K562 (cell line): Measurements from ENCODE around the gene RFC2. TPM values are rescaled to one million over a fixed set of nuclear protein-coding genes. Genes with fewer than 3 reads are reported as not detected.

Experiments used
- CTBP1 ChIP-seq: fragments of 450-650 bp; IDR thresholded peaks from 2 replicates; pipeline ENCODE4 v1.6.1; 2016; ENCODE audit warnings: borderline replicate concordance
- EHMT2 ChIP-seq: fragments of 450-650 bp; IDR thresholded peaks from 2 replicates; pipeline ENCODE4 v1.6.1; 2018; ENCODE audit warnings: antibody characterized with exemption
- FOXM1 ChIP-seq, 2 experiments: fragments of 450-650 bp in 1 of 2; sonication (generic) in 1 of 2; formaldehyde crosslinking in 1 of 2; IDR thresholded peaks; 2 replicates each; pipeline versions ENCODE4 v1.6.1 to v1.9.0; 2017 to 2022; ENCODE audit warnings: low read depth in 2 of 2, mild to moderate bottlenecking in 2 of 2, missing genetic modification reagents in 1 of 2, moderate library complexity in 1 of 2
- KHSRP ChIP-seq: fragments of 450-650 bp; IDR thresholded peaks from 2 replicates; pipeline ENCODE4 v1.6.1; 2017
- KLF16 ChIP-seq: IDR thresholded peaks from 2 replicates; pipeline ENCODE4 v1.6.1; 2016; ENCODE audit warnings: antibody characterized with exemption
- NFATC3 ChIP-seq: fragments of 450-650 bp; IDR thresholded peaks from 2 replicates; pipeline ENCODE4 v1.6.1; 2017; ENCODE audit warnings: mild to moderate bottlenecking
- NFIC ChIP-seq: fragments of 450-650 bp; IDR thresholded peaks from 2 replicates; pipeline ENCODE4 v1.6.1; 2017; ENCODE audit warnings: mild to moderate bottlenecking, inconsistent platforms
- POLR2AphosphoS2 ChIP-seq: IDR thresholded peaks from 2 replicates; pipeline ENCODE4 v1.6.1; 2012; ENCODE audit warnings: low read length, improper control_type of control experiment
- RB1 ChIP-seq: fragments of 450-650 bp; IDR thresholded peaks from 2 replicates; pipeline ENCODE4 v1.6.1; 2017; ENCODE audit warnings: low read depth, mild to moderate bottlenecking
- SETDB1 ChIP-seq: IDR thresholded peaks from one replicate; pipeline ENCODE4 v1.6.1; 2012; ENCODE audit warnings: low read length, control low read depth, inconsistent platforms
- TEAD1 ChIP-seq, 2 experiments: fragments of 450-650 bp in 1 of 2; sonication (generic) in 1 of 2; formaldehyde crosslinking; IDR thresholded peaks; 2 replicates each; pipeline versions ENCODE4 v1.4.0 to v1.8.0; 2020 to 2022; ENCODE audit warnings: mild to moderate bottlenecking in 2 of 2, missing genetic modification reagents in 1 of 2
- ZNF764 ChIP-seq: fragments of 250-450 bp; sonication (Bioruptor Pico); IDR thresholded peaks from 2 replicates; pipeline ENCODE4 v1.4.0; 2020; ENCODE audit warnings: low read depth, mild to moderate bottlenecking, moderate library complexity
- ZNF780A ChIP-seq: fragments of 250-450 bp; sonication (Bioruptor Pico); IDR thresholded peaks from 2 replicates; pipeline ENCODE4 v1.5.0; 2021; ENCODE audit warnings: mild to moderate bottlenecking
- polyA plus RNA-seq, 8 experiments: library from polyadenylated mRNA; depleted of rRNA in 4 of 8; stranded (reverse) in 5 of 8; unstranded in 3 of 8; fragments of >200 nt; fragmentation: Nextera tagmentation in 2 of 8; fragmentation: Illumina TruSeq in 1 of 8; extraction: Ambion mirVana in 2 of 8; extraction: Trizol in 1 of 8; gene quantifications; 2 replicates each; pipeline versions ENCODE4 v1.2.1 to v1.2.3, GENCODE V29; 2011 to 2014; ENCODE audit warnings: inconsistent platforms in 1 of 8, missing spikeins in 1 of 8
- total RNA-seq, 7 experiments: library from RNA; depleted of rRNA in 6 of 7; stranded (reverse); fragments of >200 nt in 6 of 7; fragmentation: Illumina TruSeq in 2 of 7; extraction: Trizol in 2 of 7; gene quantifications; 2 replicates each; pipeline versions ENCODE4 v1.2.1 to v1.2.3, GENCODE V29; 2011 to 2021; ENCODE audit warnings: low replicate concordance in 1 of 7
- TF ChIP-seq, protein P1 (sequence below): sonication (generic); formaldehyde crosslinking; IDR thresholded peaks from 2 replicates; pipeline ENCODE4 v1.8.0; 2022; ENCODE audit warnings: mild to moderate bottlenecking, missing genetic modification reagents
- TF ChIP-seq, protein P2 (sequence below), 2 experiments: fragments of 450-650 bp in 1 of 2; sonication (generic) in 1 of 2; formaldehyde crosslinking; conservative IDR thresholded peaks; 2 replicates each; pipeline versions ENCODE4 v1.4.0 to v1.8.1; 2020 to 2022; ENCODE audit warnings: mild to moderate bottlenecking in 1 of 2, missing genetic modification reagents in 1 of 2
- TF ChIP-seq, protein P3 (sequence below): fragments of 250-450 bp; sonication (Bioruptor Pico); IDR thresholded peaks from 2 replicates; pipeline ENCODE4 v1.4.0; 2020
- TF ChIP-seq, protein P4 (sequence below): fragments of 250-450 bp; sonication (Bioruptor Pico); IDR thresholded peaks from 2 replicates; pipeline ENCODE4 v1.5.0; 2021; ENCODE audit warnings: mild to moderate bottlenecking, borderline replicate concordance
- TF ChIP-seq, protein P5 (sequence below): fragments of 450-650 bp; IDR thresholded peaks from 2 replicates; pipeline ENCODE4 v1.6.1; 2014; ENCODE audit warnings: low read depth, mild to moderate bottlenecking, moderate library complexity, borderline replicate concordance
- TF ChIP-seq, protein P6 (sequence below), 2 experiments: IDR thresholded peaks; 2 replicates each; pipeline ENCODE4 v1.6.1; 2012; ENCODE audit warnings: improper control_type of control experiment in 2 of 2, low read depth in 2 of 2, low read length in 2 of 2, borderline replicate concordance in 1 of 2

Gene RFC2
- total and polyA plus RNA-seq, 9 of the 15 experiments (the other 6 are each of a cell fraction or from before 2014, with no cell fraction given), result 32.5 to 161 (median 102) TPM

DNA sequence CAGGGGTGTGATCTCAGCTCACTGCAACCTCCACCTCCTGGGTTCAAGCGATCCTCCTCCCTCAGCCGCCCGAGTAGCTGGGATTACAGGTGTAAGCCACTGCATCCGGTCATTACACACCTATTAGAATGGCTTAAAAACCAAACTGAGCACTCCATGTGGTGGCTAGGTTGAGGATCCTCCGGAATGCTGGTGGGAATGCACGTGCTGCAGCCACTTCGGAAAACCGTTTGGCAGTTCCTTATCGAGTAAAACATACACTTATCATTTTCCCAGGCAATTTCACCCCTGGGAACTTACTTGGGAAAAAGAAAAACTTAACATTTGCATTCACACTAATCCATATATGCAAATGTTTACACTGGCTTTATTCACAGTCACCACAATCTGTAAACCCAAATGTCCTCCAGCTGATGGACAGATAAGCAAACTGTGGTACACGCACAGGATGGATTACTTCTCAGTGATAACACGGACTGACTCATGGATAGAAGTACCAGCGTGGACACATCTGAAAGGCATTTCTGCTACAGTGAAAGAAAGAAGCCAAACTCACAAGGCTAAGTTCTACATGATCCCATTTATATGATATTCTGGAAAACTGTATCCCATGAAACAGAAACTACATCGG is 20.4 kb downstream of the RFC2 start (continued):
- TF ChIP-seq, protein P1, sequence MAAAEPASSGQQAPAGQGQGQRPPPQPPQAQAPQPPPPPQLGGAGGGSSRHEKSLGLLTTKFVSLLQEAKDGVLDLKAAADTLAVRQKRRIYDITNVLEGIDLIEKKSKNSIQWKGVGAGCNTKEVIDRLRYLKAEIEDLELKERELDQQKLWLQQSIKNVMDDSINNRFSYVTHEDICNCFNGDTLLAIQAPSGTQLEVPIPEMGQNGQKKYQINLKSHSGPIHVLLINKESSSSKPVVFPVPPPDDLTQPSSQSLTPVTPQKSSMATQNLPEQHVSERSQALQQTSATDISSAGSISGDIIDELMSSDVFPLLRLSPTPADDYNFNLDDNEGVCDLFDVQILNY (CRISPR knock-in tag), result no peak
- TF ChIP-seq NFATC3 (no peak), ZNF764 (no peak), RB1 (no peak), POLR2AphosphoS2 (no peak), FOXM1 (IDR thresholded peaks at IDR 0.05; ENCODE audit: low read depth) (no peak), FOXM1 (CRISPR knock-in tag; IDR thresholded peaks at IDR 0.05; ENCODE audit: low read depth) (no peak), SETDB1 (no peak), NFIC (0 out of 2 replicates have a peak, but pooled peaks have one; percentile 11), KHSRP (no peak), TEAD1 (CRISPR knock-in tag; IDR thresholded peaks at IDR 0.05) (no peak), CTBP1 (peak; percentile 90), ZNF780A (no peak), KLF16 (no peak; the same call in 1 of the 2 replicates), EHMT2 (no peak)
- TF ChIP-seq, protein P2, sequence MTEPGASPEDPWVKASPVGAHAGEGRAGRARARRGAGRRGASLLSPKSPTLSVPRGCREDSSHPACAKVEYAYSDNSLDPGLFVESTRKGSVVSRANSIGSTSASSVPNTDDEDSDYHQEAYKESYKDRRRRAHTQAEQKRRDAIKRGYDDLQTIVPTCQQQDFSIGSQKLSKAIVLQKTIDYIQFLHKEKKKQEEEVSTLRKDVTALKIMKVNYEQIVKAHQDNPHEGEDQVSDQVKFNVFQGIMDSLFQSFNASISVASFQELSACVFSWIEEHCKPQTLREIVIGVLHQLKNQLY (CRISPR knock-in tag; conservative IDR thresholded peaks at IDR 0.05), result no peak
- TF ChIP-seq, protein P3, sequence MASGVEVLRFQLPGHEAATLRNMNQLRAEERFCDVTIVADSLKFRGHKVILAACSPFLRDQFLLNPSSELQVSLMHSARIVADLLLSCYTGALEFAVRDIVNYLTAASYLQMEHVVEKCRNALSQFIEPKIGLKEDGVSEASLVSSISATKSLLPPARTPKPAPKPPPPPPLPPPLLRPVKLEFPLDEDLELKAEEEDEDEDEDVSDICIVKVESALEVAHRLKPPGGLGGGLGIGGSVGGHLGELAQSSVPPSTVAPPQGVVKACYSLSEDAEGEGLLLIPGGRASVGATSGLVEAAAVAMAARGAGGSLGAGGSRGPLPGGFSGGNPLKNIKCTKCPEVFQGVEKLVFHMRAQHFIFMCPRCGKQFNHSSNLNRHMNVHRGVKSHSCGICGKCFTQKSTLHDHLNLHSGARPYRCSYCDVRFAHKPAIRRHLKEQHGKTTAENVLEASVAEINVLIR (CRISPR knock-in tag), result no peak
- TF ChIP-seq, protein P4, sequence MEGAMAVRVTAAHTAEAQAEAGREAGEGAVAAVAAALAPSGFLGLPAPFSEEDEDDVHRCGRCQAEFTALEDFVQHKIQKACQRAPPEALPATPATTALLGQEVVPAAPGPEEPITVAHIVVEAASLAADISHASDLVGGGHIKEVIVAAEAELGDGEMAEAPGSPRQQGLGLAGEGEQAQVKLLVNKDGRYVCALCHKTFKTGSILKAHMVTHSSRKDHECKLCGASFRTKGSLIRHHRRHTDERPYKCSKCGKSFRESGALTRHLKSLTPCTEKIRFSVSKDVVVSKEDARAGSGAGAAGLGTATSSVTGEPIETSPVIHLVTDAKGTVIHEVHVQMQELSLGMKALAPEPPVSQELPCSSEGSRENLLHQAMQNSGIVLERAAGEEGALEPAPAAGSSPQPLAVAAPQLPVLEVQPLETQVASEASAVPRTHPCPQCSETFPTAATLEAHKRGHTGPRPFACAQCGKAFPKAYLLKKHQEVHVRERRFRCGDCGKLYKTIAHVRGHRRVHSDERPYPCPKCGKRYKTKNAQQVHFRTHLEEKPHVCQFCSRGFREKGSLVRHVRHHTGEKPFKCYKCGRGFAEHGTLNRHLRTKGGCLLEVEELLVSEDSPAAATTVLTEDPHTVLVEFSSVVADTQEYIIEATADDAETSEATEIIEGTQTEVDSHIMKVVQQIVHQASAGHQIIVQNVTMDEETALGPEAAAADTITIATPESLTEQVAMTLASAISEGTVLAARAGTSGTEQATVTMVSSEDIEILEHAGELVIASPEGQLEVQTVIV (CRISPR knock-in tag), result no peak
- TF ChIP-seq, protein P5, sequence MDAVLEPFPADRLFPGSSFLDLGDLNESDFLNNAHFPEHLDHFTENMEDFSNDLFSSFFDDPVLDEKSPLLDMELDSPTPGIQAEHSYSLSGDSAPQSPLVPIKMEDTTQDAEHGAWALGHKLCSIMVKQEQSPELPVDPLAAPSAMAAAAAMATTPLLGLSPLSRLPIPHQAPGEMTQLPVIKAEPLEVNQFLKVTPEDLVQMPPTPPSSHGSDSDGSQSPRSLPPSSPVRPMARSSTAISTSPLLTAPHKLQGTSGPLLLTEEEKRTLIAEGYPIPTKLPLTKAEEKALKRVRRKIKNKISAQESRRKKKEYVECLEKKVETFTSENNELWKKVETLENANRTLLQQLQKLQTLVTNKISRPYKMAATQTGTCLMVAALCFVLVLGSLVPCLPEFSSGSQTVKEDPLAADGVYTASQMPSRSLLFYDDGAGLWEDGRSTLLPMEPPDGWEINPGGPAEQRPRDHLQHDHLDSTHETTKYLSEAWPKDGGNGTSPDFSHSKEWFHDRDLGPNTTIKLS, result no peak
- TF ChIP-seq, protein P6, sequence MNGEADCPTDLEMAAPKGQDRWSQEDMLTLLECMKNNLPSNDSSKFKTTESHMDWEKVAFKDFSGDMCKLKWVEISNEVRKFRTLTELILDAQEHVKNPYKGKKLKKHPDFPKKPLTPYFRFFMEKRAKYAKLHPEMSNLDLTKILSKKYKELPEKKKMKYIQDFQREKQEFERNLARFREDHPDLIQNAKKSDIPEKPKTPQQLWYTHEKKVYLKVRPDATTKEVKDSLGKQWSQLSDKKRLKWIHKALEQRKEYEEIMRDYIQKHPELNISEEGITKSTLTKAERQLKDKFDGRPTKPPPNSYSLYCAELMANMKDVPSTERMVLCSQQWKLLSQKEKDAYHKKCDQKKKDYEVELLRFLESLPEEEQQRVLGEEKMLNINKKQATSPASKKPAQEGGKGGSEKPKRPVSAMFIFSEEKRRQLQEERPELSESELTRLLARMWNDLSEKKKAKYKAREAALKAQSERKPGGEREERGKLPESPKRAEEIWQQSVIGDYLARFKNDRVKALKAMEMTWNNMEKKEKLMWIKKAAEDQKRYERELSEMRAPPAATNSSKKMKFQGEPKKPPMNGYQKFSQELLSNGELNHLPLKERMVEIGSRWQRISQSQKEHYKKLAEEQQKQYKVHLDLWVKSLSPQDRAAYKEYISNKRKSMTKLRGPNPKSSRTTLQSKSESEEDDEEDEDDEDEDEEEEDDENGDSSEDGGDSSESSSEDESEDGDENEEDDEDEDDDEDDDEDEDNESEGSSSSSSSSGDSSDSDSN (IDR thresholded peaks at IDR 0.05; ENCODE audit: borderline replicate concordance in 1 of 2, low read depth in 2 of 2, low read length in 2 of 2), result no peak
